CD4-positive, alpha-beta T cell treated with Interleukin-10 for 1 hour (primary cell): ENCODE measurements around the gene AGTRAP.

Experiments
- DNase-seq: peaks from one replicate; pipeline ENCODE4 v3.0.0-alpha.2; 2020

Gene AGTRAP

DNA sequence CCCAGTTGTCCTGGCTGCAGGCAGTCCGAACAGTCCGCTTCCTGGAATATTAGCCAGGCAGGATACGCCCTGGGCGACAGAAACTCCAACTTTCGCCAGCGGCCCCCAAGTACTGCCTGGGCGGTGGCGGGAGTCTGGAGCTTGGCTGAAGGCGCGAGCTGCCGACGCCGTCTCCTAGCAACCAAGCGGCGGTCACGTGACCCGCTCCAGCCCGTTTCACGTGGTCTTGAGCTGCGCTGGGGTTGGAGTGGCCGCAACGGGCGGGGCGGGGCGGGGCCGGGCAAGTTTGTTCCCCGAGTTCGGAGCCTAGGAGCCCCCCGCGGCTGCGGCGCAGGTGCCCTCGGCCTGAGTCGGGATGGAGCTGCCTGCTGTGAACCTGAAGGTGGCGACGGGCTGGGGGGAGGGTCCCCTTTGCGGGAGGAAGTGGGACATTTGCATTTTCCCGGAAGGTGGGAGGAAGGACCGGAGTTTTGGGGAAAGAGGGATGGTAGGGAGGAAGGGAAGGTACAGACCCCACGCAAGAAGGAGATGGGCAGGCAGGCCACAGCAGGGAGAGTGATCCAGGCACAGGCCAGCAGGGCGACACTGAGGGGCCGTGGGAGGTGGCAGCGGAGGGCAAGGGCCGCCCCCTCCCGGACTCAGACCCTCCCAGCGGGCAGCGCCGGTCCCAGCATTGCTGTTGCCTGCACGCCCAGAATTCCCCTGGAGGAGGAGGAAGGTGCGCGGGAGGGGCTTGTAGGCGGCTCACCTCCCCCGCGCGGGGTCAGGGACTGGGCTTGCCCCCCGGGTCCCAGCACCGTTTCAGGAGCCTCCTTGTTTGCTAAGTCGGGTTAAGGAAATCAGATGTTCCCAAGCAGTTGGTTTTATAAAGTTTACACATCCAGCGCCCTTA is at the start of gene AGTRAP:
AGTRAP (plus strand) TSS at position 283 of the 892 bp plus-strand sequence; CDS start at position 356, 73 bp downstream.
- peak; percentile 88 for DNase-seq

DNA sequence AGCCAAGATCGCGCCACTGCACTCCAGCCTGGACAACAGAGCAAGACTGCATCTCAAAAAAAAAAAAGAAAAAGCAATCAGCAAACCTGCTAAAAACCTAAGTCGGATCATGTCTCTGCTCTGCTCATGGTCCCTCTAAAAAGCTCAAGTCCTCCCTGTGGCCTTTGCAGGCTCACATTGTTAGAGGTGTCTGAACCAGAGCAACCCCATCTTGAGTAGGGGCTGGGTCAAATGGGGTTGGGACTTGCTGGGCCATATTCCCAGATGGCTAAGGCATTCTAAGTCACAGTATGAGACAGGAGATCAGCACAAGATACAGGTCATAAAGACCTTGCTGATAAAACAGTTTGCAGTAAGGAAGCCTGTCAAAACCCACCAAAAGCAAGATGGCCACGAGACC is 47.4 kb upstream of the AGTRAP start:
- DNase-seq, result no peak

DNA sequence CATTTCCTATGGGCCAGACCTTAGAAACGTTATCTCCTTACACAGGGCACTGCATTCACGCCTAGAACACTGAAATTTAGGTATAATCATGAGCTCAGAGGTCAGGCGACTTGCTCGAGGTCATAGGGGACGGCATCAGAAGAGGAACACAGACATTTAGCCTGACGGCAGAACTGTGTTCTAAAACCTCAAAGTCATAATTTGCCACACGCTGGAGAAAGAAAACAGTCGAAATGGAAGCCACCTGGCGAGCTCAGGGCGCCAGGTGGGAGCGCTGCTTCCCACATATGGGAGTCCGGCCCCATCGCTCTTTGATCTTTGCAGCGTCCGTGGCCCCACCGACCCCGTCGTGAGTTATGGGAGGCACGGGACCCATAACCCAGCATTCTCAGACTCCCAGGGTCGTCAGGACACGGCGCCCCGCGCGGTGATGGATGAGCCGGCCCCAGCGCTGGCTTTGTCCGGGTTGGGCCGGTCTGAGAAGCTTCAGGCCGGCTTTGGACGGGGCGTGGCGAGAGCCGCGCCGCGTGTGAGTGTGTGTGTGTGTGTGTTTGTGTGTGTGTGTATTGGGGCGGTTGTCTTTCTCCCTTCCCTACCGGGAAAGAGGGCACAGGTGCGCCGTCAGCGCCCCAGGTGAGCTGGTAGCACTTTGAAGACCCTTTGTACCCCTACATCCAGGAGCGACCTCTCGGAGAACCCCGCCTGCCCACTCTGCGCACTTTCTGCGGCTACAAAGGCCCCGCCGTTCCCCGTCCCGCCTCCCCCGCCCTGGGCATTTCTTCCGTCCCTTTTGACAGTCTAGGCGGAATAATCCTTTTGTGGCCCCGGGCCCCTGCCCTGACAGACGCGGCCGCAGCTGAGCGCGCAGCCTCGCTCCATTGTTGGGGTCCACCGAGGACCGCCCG is 45.3 kb upstream of the AGTRAP start:
- DNase-seq, result no peak

DNA sequence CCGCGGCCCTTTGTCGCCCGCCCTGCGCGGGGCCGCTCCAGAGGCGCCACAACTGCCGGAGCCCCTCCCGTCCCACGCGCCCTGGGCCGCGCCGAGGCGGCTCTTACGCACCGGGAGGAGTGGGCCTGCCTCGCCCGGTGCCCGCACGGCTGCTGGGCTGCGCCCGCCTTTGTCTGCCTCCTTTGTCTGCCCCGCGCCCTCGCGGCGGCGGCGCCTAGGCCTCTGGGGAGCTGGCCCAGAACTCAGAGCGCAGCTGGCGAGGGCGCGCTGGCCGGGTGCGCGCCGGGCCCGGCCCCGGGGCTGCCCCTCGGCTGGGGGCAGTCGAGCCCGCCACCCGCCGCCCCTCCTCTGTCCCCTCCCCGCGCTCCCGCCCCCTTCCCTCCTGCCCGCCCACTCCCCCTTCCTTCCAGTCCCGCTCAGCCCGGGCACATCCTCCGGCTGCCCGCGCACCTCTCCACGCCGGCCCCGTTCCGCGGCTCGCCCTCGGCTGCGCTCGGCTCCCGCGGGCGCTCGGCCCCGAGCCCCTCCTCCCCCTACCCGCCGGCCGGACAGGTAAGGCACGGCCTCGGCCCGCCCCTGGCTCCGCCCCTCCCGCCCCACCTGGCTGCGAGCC is 44.5 kb upstream of the AGTRAP start, which contains the start of gene DRAXIN:
DRAXIN (plus strand) TSS at position 409 of the 613 bp plus-strand sequence. CDS start 14,549 bp downstream, outside the sequence.
- DNase-seq, result peak; percentile 9

DNA sequence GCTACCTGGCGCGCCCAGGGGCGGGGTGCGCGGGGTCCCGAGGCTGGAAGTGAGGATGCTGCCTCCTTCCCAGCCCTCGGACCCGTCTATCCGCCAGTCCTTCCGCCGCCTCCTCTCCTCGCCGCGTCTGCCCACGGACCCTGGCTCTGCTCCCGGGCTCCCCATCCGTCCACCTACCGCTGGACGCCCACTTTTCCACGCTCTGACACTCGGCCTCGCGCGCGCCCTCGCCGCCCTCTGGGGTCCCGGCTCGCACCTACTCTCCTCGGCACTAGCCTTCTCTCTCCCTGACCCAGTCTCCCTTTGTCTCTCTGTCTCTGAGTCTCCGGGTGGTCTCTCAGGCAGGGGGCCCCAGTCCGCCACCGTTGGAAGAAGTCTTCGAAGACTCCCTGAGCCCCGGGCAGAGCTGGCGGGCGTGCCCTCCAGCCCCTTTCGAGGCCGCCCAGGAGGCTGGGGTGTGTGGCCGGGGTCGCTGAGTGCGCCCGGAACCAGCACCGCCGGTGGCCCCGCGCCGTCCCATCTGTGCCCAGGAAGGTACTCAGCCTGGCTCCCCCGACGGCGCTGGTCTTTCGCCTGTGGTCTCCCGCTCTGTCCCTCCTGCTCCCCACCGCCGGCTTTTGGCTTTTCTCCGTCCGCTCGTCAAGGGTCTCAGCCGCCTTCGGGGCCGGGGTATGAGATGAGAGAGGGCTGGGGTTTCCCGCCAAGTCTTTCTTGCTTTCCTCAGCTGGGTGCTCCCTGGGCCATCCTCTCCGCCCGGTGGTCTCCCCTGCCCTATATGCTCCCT is 43.8 kb upstream of the AGTRAP start:
- no peak for DNase-seq

GRCh38 chr1:11693024-11693590 is 42.8 kb upstream of the AGTRAP start:
- DNase-seq, result peak; percentile 53

GRCh38 chr1:11693917-11694316 is 42.0 kb upstream of the AGTRAP start:
- no peak for DNase-seq

- no peak for DNase-seq
Measured at GRCh38 chr1:11695861-11696260, 40.1 kb upstream of the AGTRAP start.

DNA sequence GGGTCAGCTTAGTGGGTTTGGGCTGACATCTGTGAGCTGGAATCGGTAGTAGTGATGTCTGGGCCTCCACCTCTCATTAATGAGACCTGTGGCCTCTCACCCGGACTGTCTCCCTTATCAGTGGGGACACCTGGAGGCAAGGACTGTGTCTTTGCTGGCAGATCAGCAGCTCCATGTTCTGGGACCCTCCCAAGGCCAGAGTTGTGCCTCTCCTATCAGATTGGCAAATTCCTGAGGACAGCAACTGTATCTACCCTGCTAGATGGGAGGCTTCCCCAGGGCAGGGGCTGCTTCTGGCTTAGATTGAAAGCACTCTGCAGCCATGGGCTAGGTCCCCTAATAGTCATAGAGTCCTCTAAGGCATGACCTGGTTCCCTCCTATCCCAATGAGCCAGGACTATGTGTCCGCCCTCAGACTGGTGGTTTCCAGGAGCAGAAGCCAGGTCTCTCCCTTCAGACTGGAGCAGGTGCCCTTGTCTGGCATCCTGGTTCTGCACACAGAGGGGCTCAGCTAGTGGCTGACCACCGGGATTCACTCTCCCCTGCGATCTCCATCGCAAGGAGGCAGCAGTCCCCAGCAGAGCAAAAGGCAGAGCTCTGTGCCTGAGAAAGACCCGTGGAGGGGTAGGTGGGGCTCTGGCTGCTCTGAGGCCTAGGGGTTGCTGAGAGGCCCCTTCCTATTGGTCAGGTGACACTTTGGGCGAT is 38.6 kb upstream of the AGTRAP start:
- DNase-seq, result no peak

DNA sequence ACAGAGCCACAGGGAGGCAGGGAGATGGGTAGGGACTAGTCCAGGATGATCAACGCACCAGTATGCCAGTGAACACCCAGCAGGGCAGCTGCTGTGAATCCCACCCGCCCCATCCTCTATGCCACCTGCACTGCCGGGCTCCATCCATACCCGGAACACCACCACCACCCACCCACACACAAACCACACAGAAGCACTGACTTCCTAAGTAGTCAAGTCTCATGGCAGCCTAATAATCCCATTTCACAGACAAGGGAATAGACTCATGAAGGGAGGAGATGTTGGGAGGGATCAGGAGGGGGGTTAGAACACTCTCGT is 38.1 kb upstream of the AGTRAP start:
- DNase-seq, result no peak

DNA sequence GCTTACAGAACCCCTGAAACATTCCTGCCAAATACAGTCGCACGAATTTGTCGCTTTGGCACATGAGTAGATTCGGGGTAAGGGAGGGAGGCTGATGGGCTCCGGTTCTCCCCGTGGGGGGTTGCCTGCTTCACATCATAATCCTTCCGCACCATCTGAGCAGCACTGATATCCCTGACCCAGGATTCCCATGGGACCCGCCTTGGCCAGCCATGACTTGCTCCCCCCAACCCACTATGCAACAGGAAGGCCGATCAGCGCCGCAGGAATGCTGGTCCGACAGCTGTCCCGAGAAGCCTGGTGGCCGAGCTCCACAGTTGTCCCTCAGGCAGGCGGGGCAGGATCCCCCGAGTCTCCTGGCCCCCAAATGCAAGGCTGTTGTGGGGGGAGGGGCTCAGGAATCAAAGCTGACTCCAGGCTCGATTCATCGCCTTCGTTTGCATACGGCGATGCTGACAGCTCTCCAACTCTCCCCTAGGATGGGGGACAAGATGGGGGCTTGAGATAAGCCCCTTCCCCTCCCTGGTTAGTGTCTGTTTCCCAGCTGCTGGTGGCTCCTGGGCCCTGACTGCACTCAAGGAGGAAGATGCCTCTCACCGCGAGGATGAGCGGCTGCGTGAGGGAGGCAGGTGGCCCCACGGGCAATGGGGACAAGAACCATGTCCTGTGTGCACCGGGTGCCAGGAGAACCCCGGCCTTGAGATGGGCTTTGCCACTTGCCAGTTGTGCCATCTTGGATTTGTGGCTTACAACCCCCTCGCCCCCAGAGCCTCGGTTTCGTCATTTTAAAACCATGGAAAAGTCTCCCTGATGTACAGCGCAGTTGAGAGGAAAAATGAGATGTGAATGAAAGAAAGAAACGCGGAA is 35.1 kb upstream of the AGTRAP start:
- no peak for DNase-seq

- no peak for DNase-seq
Measured at GRCh38 chr1:11701551-11701961, 34.4 kb upstream of the AGTRAP start.

DNA sequence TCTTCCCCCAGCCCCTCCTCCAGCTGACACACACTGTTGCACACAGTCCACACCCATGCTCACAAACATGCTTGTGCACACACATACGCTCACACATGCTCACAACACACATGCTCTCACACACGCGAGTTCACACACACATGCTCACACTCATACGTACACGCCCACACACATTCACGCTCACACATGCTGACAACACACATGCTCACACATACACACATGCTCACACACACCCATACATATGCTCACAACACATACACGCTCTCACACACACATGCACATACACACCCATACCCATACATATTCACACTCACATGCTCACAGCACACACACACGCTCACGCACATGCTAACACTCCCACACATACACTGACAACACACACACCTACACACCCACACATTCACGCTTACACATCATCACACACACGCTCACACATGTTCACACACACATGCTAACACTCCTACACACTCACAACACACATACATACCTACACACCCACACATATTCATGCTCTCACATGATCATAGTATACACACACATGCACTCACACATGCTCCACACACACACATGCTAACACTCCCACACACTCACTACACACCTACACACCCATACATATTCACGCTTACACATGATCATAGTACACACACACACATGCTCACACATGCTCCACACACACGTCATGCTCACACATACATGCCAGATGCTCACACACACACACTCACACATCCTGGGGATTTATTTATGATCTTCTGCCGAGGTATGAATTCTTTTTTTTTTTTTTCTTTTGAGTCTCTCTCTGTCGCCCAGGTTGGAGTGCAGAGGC is 33.7 kb upstream of the AGTRAP start:
- DNase-seq, result no peak

DNA sequence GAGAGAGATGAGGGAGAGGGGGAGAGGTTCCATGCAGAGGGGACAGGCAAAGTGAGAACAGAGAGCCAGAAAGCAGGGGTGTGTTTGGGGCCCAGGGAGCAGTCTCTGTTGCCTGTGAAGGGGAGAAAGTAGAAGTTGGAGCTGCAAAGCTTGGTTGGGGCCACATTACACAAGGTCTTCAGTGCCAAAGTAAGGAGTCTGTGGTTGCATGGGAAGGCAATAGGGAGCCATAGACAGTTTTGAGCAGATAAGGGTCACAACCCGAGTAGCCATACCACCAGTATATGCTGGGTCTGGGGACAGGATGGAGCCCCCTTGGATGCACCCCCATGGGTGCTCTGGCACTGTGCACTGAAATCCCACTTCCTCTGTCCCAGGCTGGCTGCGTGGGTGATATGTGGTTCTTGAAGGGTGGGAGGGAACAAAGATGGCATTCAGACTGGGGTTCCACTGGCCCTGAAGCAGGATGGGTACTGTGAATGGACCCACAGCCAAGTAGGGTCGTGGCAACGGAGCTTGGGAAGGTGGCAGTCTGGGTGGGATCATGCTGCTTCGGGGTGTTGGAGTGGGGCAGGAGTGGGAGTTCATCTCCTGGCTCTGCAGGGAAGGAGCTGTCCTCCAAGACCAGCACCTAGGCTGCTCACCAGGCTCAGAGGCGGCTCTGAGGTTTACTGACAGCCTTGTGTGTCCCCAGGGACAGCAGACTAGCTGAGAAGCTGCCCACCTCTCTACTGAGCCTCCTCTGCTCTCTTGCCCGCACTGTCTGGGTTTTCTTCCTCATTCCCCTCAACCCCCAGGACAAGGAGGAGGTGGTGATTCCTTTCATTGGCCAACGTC is 32.4 kb upstream of the AGTRAP start:
- DNase-seq, result no peak

GRCh38 chr1:11704194-11704529 is 31.8 kb upstream of the AGTRAP start:
- DNase-seq, result no peak

- no peak for DNase-seq
Measured at GRCh38 chr1:11704691-11705475, 31.1 kb upstream of the AGTRAP start.

DNA sequence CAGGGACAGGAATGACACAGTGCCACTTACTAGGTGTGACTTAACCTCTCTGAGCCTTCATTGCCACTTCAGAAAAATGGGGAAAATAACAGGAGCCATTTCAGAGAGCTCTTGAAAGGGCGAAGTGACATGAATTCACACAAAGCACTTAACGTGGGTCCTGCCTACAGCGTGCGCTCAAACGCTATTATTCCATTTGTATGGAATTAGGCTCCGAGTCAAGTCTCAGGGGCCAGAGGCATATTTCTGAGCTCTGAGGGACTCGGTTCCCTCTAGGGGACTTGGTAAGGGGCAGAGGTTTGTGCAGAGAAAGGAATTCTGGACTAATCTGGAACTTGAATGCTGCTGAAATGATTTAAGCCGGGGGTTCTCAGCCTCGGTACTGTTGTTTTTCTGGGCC is 30.3 kb upstream of the AGTRAP start:
- DNase-seq, result no peak

DNA sequence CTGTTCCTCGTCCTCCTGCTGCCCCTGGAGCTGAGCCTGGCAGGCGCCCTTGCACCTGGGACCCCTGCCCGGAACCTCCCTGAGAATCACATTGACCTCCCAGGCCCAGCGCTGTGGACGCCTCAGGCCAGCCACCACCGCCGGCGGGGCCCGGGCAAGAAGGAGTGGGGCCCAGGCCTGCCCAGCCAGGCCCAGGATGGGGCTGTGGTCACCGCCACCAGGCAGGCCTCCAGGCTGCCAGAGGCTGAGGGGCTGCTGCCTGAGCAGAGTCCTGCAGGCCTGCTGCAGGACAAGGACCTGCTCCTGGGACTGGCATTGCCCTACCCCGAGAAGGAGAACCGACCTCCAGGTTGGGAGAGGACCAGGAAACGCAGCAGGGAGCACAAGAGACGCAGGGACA is 29.6 kb upstream of the AGTRAP start:
- no peak for DNase-seq
